Uterus (tissue), 4 donors: Measurements from ENCODE around the gene RETSAT. TPM values are rescaled to one million over a fixed set of nuclear protein-coding genes. Genes with fewer than 3 reads are reported as not detected.

Experiments used
- DNase-seq, 2 donors: peaks; one replicate each; pipeline ENCODE4 v3.0.0-alpha.2; 2019 to 2020
- H3K27ac ChIP-seq, 2 donors: fragments of 200-600 bp; sonication (generic); 1 replicate in 1 of 2; 2 replicates in 1 of 2; pipeline ENCODE4 v1.5.1; 2016 to 2018
- H3K27me3 ChIP-seq, 2 donors: fragments of 200-600 bp; sonication (generic); one replicate each; pipeline ENCODE4 v1.5.1; 2018 to 2019; ENCODE audit warnings: control low read depth in 1 of 2
- H3K36me3 ChIP-seq, 2 donors: fragments of 200-600 bp; sonication (generic); one replicate each; pipeline ENCODE4 v1.5.1; 2019; ENCODE audit warnings: control low read depth in 1 of 2
- H3K4me1 ChIP-seq, 2 donors: fragments of 200-600 bp; sonication (generic); one replicate each; pipeline ENCODE4 v1.5.1; 2018 to 2019; ENCODE audit warnings: control low read depth in 1 of 2
- H3K4me3 ChIP-seq, 2 donors: fragments of 200-600 bp; sonication (generic); 1 replicate in 1 of 2; 2 replicates in 1 of 2; pipeline ENCODE4 v1.5.1; 2018 to 2019; ENCODE audit warnings: mild to moderate bottlenecking in 1 of 2
- H3K9me3 ChIP-seq, 2 donors: fragments of 200-600 bp; sonication (generic); one replicate each; pipeline ENCODE4 v1.5.1; 2019; ENCODE audit warnings: control low read depth in 1 of 2
- CTCF ChIP-seq, 4 experiments: fragments of 200-600 bp in 2 of 4; fragments of 450-650 bp in 2 of 4; sonication (generic) in 2 of 4; IDR thresholded peaks; one replicate each; pipeline ENCODE4 v1.5.1; 2016 to 2019; ENCODE audit warnings: antibody characterized with exemption in 4 of 4, mild to moderate bottlenecking in 2 of 4, moderate library complexity in 1 of 4
- POLR2A ChIP-seq, 2 donors: fragments of 450-650 bp; IDR thresholded peaks; one replicate each; pipeline ENCODE4 v1.6.1; 2016; ENCODE audit warnings: antibody characterized with exemption in 2 of 2, mild to moderate bottlenecking in 1 of 2, moderate library complexity in 1 of 2
- intact Hi-C: fragments of 100-400 bp; cut with DNase I; formaldehyde crosslinking; loops from one replicate; pipeline ENCODE4 v1.15.1; 2023; ENCODE audit warnings: low total_unique reads
- total RNA-seq, 4 donors: library from RNA; depleted of rRNA in 3 of 4; stranded (reverse); fragments of >200 nt in 3 of 4; gene quantifications; one replicate each; pipeline versions ENCODE4 v1.1.0 to v1.2.4, GENCODE V29; 2014 to 2023
- donor health status: DM: yes; HTN: yes; CAD: no.

The RETSAT gene
- total RNA-seq, 4 donors from 2014 or later, result 28.0 to 34.1 (median 31.9) TPM

GRCh38 chr2:85310330-85310729, 44.0 kb downstream of the RETSAT start:
- no peak for DNase-seq
- H3K27me3 ChIP-seq, result no peaks in the 10 kb centered on the region
- H3K4me1 ChIP-seq, result peaks cover 0 to 10% of the 10 kb centered on the region in 2 donors
- TF ChIP-seq POLR2A (IDR thresholded peaks at IDR 0.05), result no peak
- TF ChIP-seq CTCF (IDR thresholded peaks at IDR 0.05), result no peak
- no peaks in the 10 kb centered on the region for H3K9me3 ChIP-seq
- H3K36me3 ChIP-seq, result no peaks in the 10 kb centered on the region
- intact Hi-C loops, result no loop called here
- no peak overlapping the region for H3K4me3 ChIP-seq
- H3K27ac ChIP-seq, result peak overlapping the region; percentile 57 to 64

GRCh38 chr2:85309699-85310321, 44.5 kb downstream of the RETSAT start:
- H3K4me1 ChIP-seq, result peaks cover 0 to 10% of the 10 kb centered on the region in 2 donors
- no peaks in the 10 kb centered on the region for H3K36me3 ChIP-seq
- DNase-seq, result peak; percentile 38 to 48
- H3K9me3 ChIP-seq, result no peaks in the 10 kb centered on the region
- peak overlapping the region; percentile 57 to 64 for H3K27ac ChIP-seq
- H3K27me3 ChIP-seq, result no peaks in the 10 kb centered on the region
- H3K4me3 ChIP-seq, result no peak overlapping the region
- TF ChIP-seq CTCF (IDR thresholded peaks at IDR 0.05) (no peak), POLR2A (IDR thresholded peaks at IDR 0.05) (no peak)
- intact Hi-C loops, result no loop called here

- no peaks in the 10 kb centered on the region for H3K36me3 ChIP-seq
- H3K27ac ChIP-seq, result peak overlapping the region; percentile 57 to 64
- peaks cover 0 to 10% of the 10 kb centered on the region in 2 donors for H3K4me1 ChIP-seq
- H3K9me3 ChIP-seq, result no peaks in the 10 kb centered on the region
- intact Hi-C loops, result no loop called here
- TF ChIP-seq CTCF (IDR thresholded peaks at IDR 0.05) (no peak), POLR2A (IDR thresholded peaks at IDR 0.05) (no peak)
- peak; percentile 80 to 83 for DNase-seq
- H3K27me3 ChIP-seq, result no peaks in the 10 kb centered on the region
- no peak overlapping the region for H3K4me3 ChIP-seq
Observed at GRCh38 chr2:85308896-85309555, 45.3 kb downstream of the RETSAT start.

GRCh38 chr2:85308201-85308600, 46.1 kb downstream of the RETSAT start:
- TF ChIP-seq POLR2A (IDR thresholded peaks at IDR 0.05), result no peak
- TF ChIP-seq CTCF (IDR thresholded peaks at IDR 0.05), result no peak
- peak overlapping the region; percentile 57 to 64 for H3K27ac ChIP-seq
- H3K36me3 ChIP-seq, result no peaks in the 10 kb centered on the region
- no peaks in the 10 kb centered on the region for H3K9me3 ChIP-seq
- H3K4me1 ChIP-seq, result peaks cover 0 to 10% of the 10 kb centered on the region in 2 donors
- no peaks in the 10 kb centered on the region for H3K27me3 ChIP-seq
- H3K4me3 ChIP-seq, result no peak overlapping the region
- no peak for DNase-seq
- intact Hi-C loops, result no loop called here

- Histone ChIP-seq H3K27ac (peak overlapping the region in 1 of 2 donors; percentile 64), H3K4me3 (no peak overlapping the region), H3K36me3 (no peaks in the 10 kb centered on the region), H3K9me3 (no peaks in the 10 kb centered on the region), H3K4me1 (peaks cover 0 to 10% of the 10 kb centered on the region in 2 donors), H3K27me3 (no peaks in the 10 kb centered on the region)
- TF ChIP-seq POLR2A (IDR thresholded peaks at IDR 0.05) (no peak), CTCF (IDR thresholded peaks at IDR 0.05) (no peak)
- DNase-seq, result no peak
- intact Hi-C loops, result no loop called here
Observed at GRCh38 chr2:85307527-85307897, 46.8 kb downstream of the RETSAT start.
